H1 (cell line): Measurements from ENCODE around the gene INPP4B.
A peak's percentile ranks its signal among the peaks of the same experiment; 100 is the strongest.

ENCODE experiments used
- ASH2L ChIP-seq: fragments of 200-600, 300-600 bp; sonication (generic); IDR thresholded peaks from one replicate; pipeline ENCODE4 v1.7.1; 2017; ENCODE audit warnings: low read length
- ATF3 ChIP-seq: IDR thresholded peaks from 2 replicates; pipeline ENCODE4 v1.6.1; 2011; ENCODE audit warnings: low read depth, mild to moderate bottlenecking, low read length; ENCODE audit not compliant: insufficient read depth
- CTCF ChIP-seq, 3 experiments: IDR thresholded peaks; 1 replicate in 2 of 3; 2 replicates in 1 of 3; pipeline versions ENCODE4 v1.5.1 to v1.6.1; 2011; ENCODE audit warnings: low read length in 3 of 3, mild to moderate bottlenecking in 3 of 3, inconsistent platforms in 2 of 3, low read depth in 1 of 3, moderate library complexity in 1 of 3; ENCODE audit not compliant: insufficient read depth in 1 of 3; ENCODE audit errors: control extremely low read depth in 1 of 3
- JUN ChIP-seq: IDR thresholded peaks from 2 replicates; pipeline ENCODE4 v1.6.1; 2011; ENCODE audit warnings: low read depth, mild to moderate bottlenecking, improper control_type of control experiment, low read length
- POLR2A ChIP-seq, 2 experiments: IDR thresholded peaks; 1 replicate in 1 of 2; 2 replicates in 1 of 2; pipeline ENCODE4 v1.6.1; 2011; ENCODE audit warnings: low read depth in 2 of 2, low read length in 2 of 2, mild to moderate bottlenecking in 2 of 2; ENCODE audit errors: control extremely low read depth in 1 of 2
- POLR2AphosphoS5 ChIP-seq: IDR thresholded peaks from 2 replicates; pipeline ENCODE4 v1.6.1; 2011; ENCODE audit warnings: low read depth, low read length
- POU5F1 ChIP-seq: IDR thresholded peaks from 2 replicates; pipeline ENCODE4 v1.6.1; 2011; ENCODE audit warnings: low read depth, mild to moderate bottlenecking, low read length, moderate library complexity
- SRF ChIP-seq: IDR thresholded peaks from 2 replicates; pipeline ENCODE4 v1.6.1; 2011; ENCODE audit warnings: mild to moderate bottlenecking, low read depth, low read length, moderate library complexity
- TCF12 ChIP-seq: IDR thresholded peaks from 2 replicates; pipeline ENCODE4 v1.6.1; 2011; ENCODE audit warnings: low read depth, mild to moderate bottlenecking, low read length

- no peak for TF ChIP-seq SRF
- peak in 2 of 3 experiments; percentile 48 to 71; a peak in 2 of 4 replicates for TF ChIP-seq CTCF (IDR thresholded peaks at IDR 0.05; ENCODE audit: control extremely low read depth in 1 of 3, insufficient read depth in 1 of 3, low read depth in 1 of 3, low read length in 3 of 3)
- no peak for TF ChIP-seq ASH2L
- TF ChIP-seq POLR2AphosphoS5: no peak
- no peak for TF ChIP-seq JUN
- no peak for TF ChIP-seq TCF12
- TF ChIP-seq ATF3: no peak
- no peak for TF ChIP-seq POLR2A (IDR thresholded peaks at IDR 0.05; ENCODE audit: control extremely low read depth in 1 of 2, low read depth in 2 of 2, low read length in 2 of 2)
- no peak for TF ChIP-seq POU5F1
These were observed 492.9 kb downstream of the INPP4B start for GRCh38 chr4:142353149-142353738.
